Measurements from ENCODE around the gene RGS19.
A peak's percentile ranks its signal among the peaks of the same experiment; 100 is the strongest.
"Not testable (repeated sequence)": the region's sequence is repeated elsewhere in the genome, so short reads cannot be mapped to it uniquely, and the experiment has no call there.

RGS19 gene

GRCh38 chr20:64079273-64080012 lies at the start of gene RGS19:
Gene RGS19 (minus strand): TSS chr20:64079518. CDS start chr20:64076886, 2,632 bp downstream.
- peak; percentile 72 for DNase-seq

GRCh38 chr20:64123517-64123916 lies 44.2 kb upstream of the RGS19 start:
- DNase-seq: not testable (repeated sequence)

- not testable (repeated sequence) for DNase-seq
Observed at GRCh38 chr20:64122927-64123326, 43.6 kb upstream of the RGS19 start.

GRCh38 chr20:64121586-64121985 lies 42.3 kb upstream of the RGS19 start:
- no peak for DNase-seq

GRCh38 chr20:64119681-64120341 lies 40.5 kb upstream of the RGS19 start:
- DNase-seq: no peak

- no peak for DNase-seq
Observed at GRCh38 chr20:64119301-64119680, 40.0 kb upstream of the RGS19 start.

GRCh38 chr20:64117432-64117777 lies 38.1 kb upstream of the RGS19 start:
- DNase-seq: not testable (repeated sequence)

GRCh38 chr20:64116541-64117431 lies 37.5 kb upstream of the RGS19 start:
- no peak for DNase-seq

GRCh38 chr20:64116016-64116415 lies 36.7 kb upstream of the RGS19 start:
- no peak for DNase-seq

GRCh38 chr20:64115171-64115911 lies 36.0 kb upstream of the RGS19 start:
- DNase-seq: no peak

- no peak for DNase-seq
Observed at GRCh38 chr20:64114356-64114971, 35.1 kb upstream of the RGS19 start.

- DNase-seq: no peak
Observed at GRCh38 chr20:64113796-64114355, 34.6 kb upstream of the RGS19 start.

- no peak for DNase-seq
Observed at GRCh38 chr20:64113444-64113775, 34.1 kb upstream of the RGS19 start.

- no peak for DNase-seq
Observed at GRCh38 chr20:64112691-64113443, 33.5 kb upstream of the RGS19 start.

- DNase-seq: no peak
Observed at GRCh38 chr20:64111841-64112641, 32.7 kb upstream of the RGS19 start.

- no peak for DNase-seq
Observed at GRCh38 chr20:64110411-64111068, 31.2 kb upstream of the RGS19 start.

GRCh38 chr20:64109831-64110391 lies 30.6 kb upstream of the RGS19 start:
- no peak for DNase-seq

GRCh38 chr20:64108731-64109681 lies 29.7 kb upstream of the RGS19 start:
- DNase-seq: no peak
